Retinal pigment epithelial cell (primary cell): ENCODE measurements around the gene KCTD19.

ENCODE experiments used
- DNase-seq: peaks from one replicate; pipeline ENCODE4 v3.0.0-alpha.2; 2010; ENCODE audit warnings: low read depth
- H3K4me3 ChIP-seq: 2 replicates; pipeline ENCODE4 v1.5.1; 2011; ENCODE audit warnings: mild to moderate bottlenecking, low read length, control low read depth, moderate library complexity
- CTCF ChIP-seq: conservative IDR thresholded peaks from 2 replicates; pipeline ENCODE4 v1.5.1; 2011; ENCODE audit warnings: low read depth, low read length, control low read depth, inconsistent platforms

The KCTD19 gene

GRCh38 chr16:67341250-67341649 lies 14.7 kb upstream of the KCTD19 start:
- H3K4me3 ChIP-seq, result no peak overlapping the region
- no peak for TF ChIP-seq CTCF
- DNase-seq, result no peak

- peak; percentile 33 for TF ChIP-seq CTCF
- H3K4me3 ChIP-seq, result no peak overlapping the region
- no peak for DNase-seq
Observed at GRCh38 chr16:67339453-67339852, 12.9 kb upstream of the KCTD19 start.

- no peak for DNase-seq
- H3K4me3 ChIP-seq, result no peak overlapping the region
- no peak for TF ChIP-seq CTCF
Observed at GRCh38 chr16:67336648-67337047, 10.1 kb upstream of the KCTD19 start.

GRCh38 chr16:67336116-67336515 lies 9.6 kb upstream of the KCTD19 start:
- no peak for DNase-seq
- no peak for TF ChIP-seq CTCF
- H3K4me3 ChIP-seq, result no peak overlapping the region

- no peak for TF ChIP-seq CTCF
- DNase-seq, result no peak
- no peak overlapping the region for H3K4me3 ChIP-seq
Observed at GRCh38 chr16:67333315-67333714, 6.8 kb upstream of the KCTD19 start.

- H3K4me3 ChIP-seq, result no peak overlapping the region
- no peak for DNase-seq
- no peak for TF ChIP-seq CTCF
Observed at GRCh38 chr16:67329901-67330300, 3.4 kb upstream of the KCTD19 start.

- DNase-seq, result no peak
- no peak for TF ChIP-seq CTCF
- H3K4me3 ChIP-seq, result no peak overlapping the region
Observed at GRCh38 chr16:67327743-67328142, 1.2 kb upstream of the KCTD19 start.
